ACC112 (cell line): ENCODE data around the gene MAPK9.

ENCODE experiments used
- H2AFZ ChIP-seq: fragments of 200-600 bp; sonication (generic); one replicate; pipeline ENCODE4 v1.6.0; 2017; ENCODE audit warnings: antibody characterized with exemption, low read length; ENCODE audit not compliant: unreplicated experiment
- H3K27ac ChIP-seq: fragments of 200-600 bp; sonication (generic); 2 replicates; pipeline ENCODE4 v1.5.1; 2014; ENCODE audit warnings: low read depth, mild to moderate bottlenecking, antibody characterized with exemption, low read length, moderate library complexity
- H3K27me3 ChIP-seq: fragments of 200-600 bp; sonication (generic); 2 replicates; pipeline ENCODE4 v1.6.1; 2014; ENCODE audit warnings: mild to moderate bottlenecking, antibody characterized with exemption, low read length, moderate library complexity, mixed read lengths; ENCODE audit not compliant: insufficient read depth
- H3K36me3 ChIP-seq: fragments of 200-600 bp; sonication (generic); 2 replicates; pipeline ENCODE4 v1.6.1; 2016; ENCODE audit warnings: mild to moderate bottlenecking, antibody characterized with exemption, low read length, moderate library complexity, mixed read lengths; ENCODE audit not compliant: insufficient read depth
- H3K4me1 ChIP-seq: fragments of 200-600 bp; sonication (generic); one replicate; pipeline ENCODE4 v1.6.1; 2016; ENCODE audit warnings: low read length, mixed read lengths; ENCODE audit not compliant: insufficient read depth, unreplicated experiment, control insufficient read depth
- H3K4me3 ChIP-seq: fragments of 200-600 bp; sonication (generic); 2 replicates; pipeline ENCODE4 v1.5.1; 2014; ENCODE audit warnings: mild to moderate bottlenecking, low read depth, low read length
- H3K79me2 ChIP-seq: fragments of 200-600 bp; sonication (generic); one replicate; pipeline ENCODE4 v1.6.0; 2016; ENCODE audit warnings: low read length; ENCODE audit not compliant: control insufficient read depth, unreplicated experiment, insufficient read depth

MAPK9 gene

GRCh38 chr5:180191716-180192115 is 100.2 kb downstream of the MAPK9 start:
- H3K27me3 ChIP-seq: peaks cover 24% of the 10 kb centered on the region
- H2AFZ ChIP-seq: no peak overlapping the region
- no peaks in the 10 kb centered on the region for H3K4me1 ChIP-seq

DNA sequence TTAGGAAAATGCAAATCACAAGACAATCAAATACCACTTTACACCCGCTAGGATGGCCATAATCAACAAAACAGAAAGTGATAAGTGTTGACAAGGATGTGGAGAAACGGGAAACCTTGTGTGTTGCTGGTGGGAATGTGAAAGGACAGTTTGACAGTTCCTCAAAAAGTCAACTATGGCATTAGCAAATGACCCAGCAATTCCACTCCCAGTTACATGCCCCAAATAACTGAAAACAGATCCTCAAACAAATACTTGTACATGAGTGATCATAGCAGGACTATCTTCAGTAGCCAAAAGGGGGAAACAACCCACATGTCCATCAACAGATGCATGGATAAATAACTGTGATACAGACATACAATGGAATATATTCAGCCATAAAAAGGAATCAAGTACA is 104.1 kb downstream of the MAPK9 start:
- H3K4me3 ChIP-seq: no peak overlapping the region
- no peaks in the 10 kb centered on the region for H3K36me3 ChIP-seq
- H3K27me3 ChIP-seq: peaks cover 24% of the 10 kb centered on the region
- no peak overlapping the region for H2AFZ ChIP-seq
- no peaks in the 10 kb centered on the region for H3K4me1 ChIP-seq
- H3K79me2 ChIP-seq: no peaks in the 10 kb centered on the region
- no peak overlapping the region for H3K27ac ChIP-seq

More at GRCh38 chr5:180191716-180192115, 100.2 kb downstream of the MAPK9 start:
- H3K36me3 ChIP-seq: no peaks in the 10 kb centered on the region
- H3K27ac ChIP-seq: no peak overlapping the region
- no peak overlapping the region for H3K4me3 ChIP-seq
- no peaks in the 10 kb centered on the region for H3K79me2 ChIP-seq
